GM23338 (cell line): Measurements from ENCODE around the gene RSU1. TPM values are rescaled to one million over a fixed set of nuclear protein-coding genes. Genes with fewer than 3 reads are reported as not detected.

ENCODE experiments used
- ATAC-seq: fragments of 200-7000 bp; cut with Tn5 transposase; 3 replicates; pipeline ENCODE4 v1.9.1; 2020
- DNase-seq: peaks from one replicate; pipeline ENCODE4 v3.0.0-alpha.2; 2015; ENCODE audit warnings: low spot score
- H2AFZ ChIP-seq: fragments of 200-600 bp; sonication (generic); 2 replicates; pipeline ENCODE4 v1.8.0; 2016; ENCODE audit warnings: antibody characterized with exemption, mild to moderate bottlenecking, moderate library complexity
- H3F3A ChIP-seq: fragments of 200-600 bp; sonication (generic); replicated peaks from 2 replicates; pipeline ENCODE4 v1.8.0; 2017; ENCODE audit warnings: antibody characterized with exemption, mixed run types, low read depth
- H3K27ac ChIP-seq: fragments of 200-600 bp; sonication (generic); 2 replicates; pipeline ENCODE4 v1.6.1; 2016; ENCODE audit warnings: low read depth
- H3K27me3 ChIP-seq: fragments of 200-600 bp; sonication (generic); 2 replicates; pipeline ENCODE4 v1.8.0; 2016; ENCODE audit warnings: mild to moderate bottlenecking, mixed run types, moderate library complexity; ENCODE audit not compliant: insufficient read depth
- H3K36me3 ChIP-seq: fragments of 200-600 bp; sonication (generic); 2 replicates; pipeline ENCODE4 v1.8.0; 2016; ENCODE audit warnings: mild to moderate bottlenecking; ENCODE audit not compliant: insufficient read depth
- H3K4me1 ChIP-seq: fragments of 200-600 bp; sonication (generic); 2 replicates; pipeline ENCODE4 v1.8.0; 2016; ENCODE audit warnings: mild to moderate bottlenecking, moderate library complexity; ENCODE audit not compliant: insufficient read depth
- H3K4me2 ChIP-seq: fragments of 200-600 bp; sonication (generic); 2 replicates; pipeline ENCODE4 v1.7.1; 2017; ENCODE audit warnings: mixed run types
- H3K4me3 ChIP-seq: fragments of 200-600 bp; sonication (generic); 2 replicates; pipeline ENCODE4 v1.6.1; 2016; ENCODE audit warnings: mixed run types
- H3K79me2 ChIP-seq: fragments of 200-600 bp; sonication (generic); replicated peaks from 2 replicates; pipeline ENCODE4 v1.8.0; 2017; ENCODE audit warnings: mild to moderate bottlenecking; ENCODE audit not compliant: insufficient read depth
- H3K9me2 ChIP-seq: fragments of 200-600 bp; sonication (generic); 2 replicates; pipeline ENCODE4 v1.8.0; 2017; ENCODE audit not compliant: insufficient read depth
- H4K20me1 ChIP-seq: fragments of 200-600 bp; sonication (generic); replicated peaks from 2 replicates; pipeline ENCODE4 v1.8.0; 2017; ENCODE audit warnings: mild to moderate bottlenecking; ENCODE audit not compliant: insufficient read depth
- H3K27ac Mint-ChIP-seq: 2 replicates; pipeline ENCODE4 v1.8.0; 2020; ENCODE audit warnings: inconsistent platforms, mild to moderate bottlenecking, moderate library complexity, mixed read lengths
- H3K27me3 Mint-ChIP-seq: 3 replicates; pipeline ENCODE4 v1.8.0; 2022; ENCODE audit warnings: low read depth, mild to moderate bottlenecking, moderate library complexity, mixed read lengths, inconsistent platforms; ENCODE audit not compliant: insufficient read depth, poor library complexity
- H3K36me3 Mint-ChIP-seq: 3 replicates; pipeline ENCODE4 v1.8.0; 2021; ENCODE audit warnings: low read depth, mild to moderate bottlenecking, inconsistent platforms, moderate library complexity, mixed read lengths
- H3K4me1 Mint-ChIP-seq: 3 replicates; pipeline ENCODE4 v1.8.0; 2020; ENCODE audit warnings: mild to moderate bottlenecking, inconsistent platforms, mixed read lengths
- H3K4me3 Mint-ChIP-seq: 3 replicates; pipeline ENCODE4 v1.8.0; 2021; ENCODE audit warnings: moderate library complexity, mild to moderate bottlenecking, inconsistent platforms, mixed read lengths
- H3K9me3 Mint-ChIP-seq: 3 replicates; pipeline ENCODE4 v1.8.0; 2020; ENCODE audit warnings: moderate library complexity, mild to moderate bottlenecking, inconsistent platforms, mixed read lengths
- JUNB ChIP-seq: IDR thresholded peaks from one replicate; pipeline ENCODE4 v1.6.1; 2016; ENCODE audit warnings: antibody characterized with exemption; ENCODE audit not compliant: unreplicated experiment
- NANOG ChIP-seq: IDR thresholded peaks from 2 replicates; pipeline ENCODE4 v1.6.1; 2016; ENCODE audit warnings: antibody characterized with exemption, borderline replicate concordance
- POLR2AphosphoS5 ChIP-seq: IDR thresholded peaks from 2 replicates; pipeline ENCODE4 v1.6.1; 2016; ENCODE audit warnings: antibody characterized with exemption, low read depth
- STAT1 ChIP-seq: IDR thresholded peaks from one replicate; pipeline ENCODE4 v1.6.1; 2016; ENCODE audit warnings: antibody characterized with exemption; ENCODE audit not compliant: unreplicated experiment
- ZNF114 ChIP-seq: fragments of 250-450 bp; sonication (Bioruptor Pico); IDR thresholded peaks from 2 replicates; pipeline ENCODE4 v1.5.0; 2020; ENCODE audit warnings: mild to moderate bottlenecking, moderate library complexity
- ZNF331 ChIP-seq: fragments of 250-450 bp; sonication (Bioruptor Pico); IDR thresholded peaks from 2 replicates; pipeline ENCODE4 v1.5.0; 2020; ENCODE audit warnings: low read depth, mild to moderate bottlenecking, moderate library complexity
- polyA plus RNA-seq: library from polyadenylated mRNA; unstranded; fragments of >200 nt; fragmentation: Nextera tagmentation; extraction: Ambion mirVana; gene quantifications from 2 replicates; pipeline ENCODE4 v1.2.1, GENCODE V29; 2016
- total RNA-seq: library from RNA; depleted of rRNA; stranded (reverse); fragments of >200 nt; shearing (Covaris generic); gene quantifications from 2 replicates; pipeline ENCODE4 v1.2.3, GENCODE V29; 2014
- TF ChIP-seq, protein P1 (sequence below): fragments of 250-450 bp; sonication (Bioruptor Pico); IDR thresholded peaks from 2 replicates; pipeline ENCODE4 v1.5.0; 2020; ENCODE audit warnings: mild to moderate bottlenecking, moderate library complexity
- TF ChIP-seq, protein P2 (sequence below): IDR thresholded peaks from 2 replicates; pipeline ENCODE4 v1.6.1; 2016; ENCODE audit warnings: antibody characterized with exemption

Gene RSU1
- total and polyA plus RNA-seq, 2 experiments from 2014 or later = 62.7 to 96.2 TPM

DNA sequence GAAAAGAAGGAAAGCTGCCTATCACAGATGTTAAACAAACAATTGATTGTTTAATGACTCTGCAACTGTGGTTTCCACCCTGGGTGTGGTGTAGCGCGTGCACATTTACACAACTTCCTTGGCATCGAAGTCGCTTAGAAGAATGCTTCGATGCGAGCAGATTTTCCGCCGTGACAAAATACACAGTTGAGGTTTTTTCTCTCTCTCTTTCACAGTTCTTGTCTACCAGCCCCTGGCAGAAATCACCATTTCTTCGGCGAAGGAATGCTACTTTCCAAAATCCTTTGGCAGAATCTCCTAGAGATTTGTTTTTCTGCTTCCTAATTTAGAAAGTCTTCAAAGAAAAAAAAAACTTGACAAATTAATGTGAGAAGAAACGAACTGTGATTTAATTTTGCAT lies 224.8 kb downstream of the RSU1 start (continued):
- TF ChIP-seq, protein P1, sequence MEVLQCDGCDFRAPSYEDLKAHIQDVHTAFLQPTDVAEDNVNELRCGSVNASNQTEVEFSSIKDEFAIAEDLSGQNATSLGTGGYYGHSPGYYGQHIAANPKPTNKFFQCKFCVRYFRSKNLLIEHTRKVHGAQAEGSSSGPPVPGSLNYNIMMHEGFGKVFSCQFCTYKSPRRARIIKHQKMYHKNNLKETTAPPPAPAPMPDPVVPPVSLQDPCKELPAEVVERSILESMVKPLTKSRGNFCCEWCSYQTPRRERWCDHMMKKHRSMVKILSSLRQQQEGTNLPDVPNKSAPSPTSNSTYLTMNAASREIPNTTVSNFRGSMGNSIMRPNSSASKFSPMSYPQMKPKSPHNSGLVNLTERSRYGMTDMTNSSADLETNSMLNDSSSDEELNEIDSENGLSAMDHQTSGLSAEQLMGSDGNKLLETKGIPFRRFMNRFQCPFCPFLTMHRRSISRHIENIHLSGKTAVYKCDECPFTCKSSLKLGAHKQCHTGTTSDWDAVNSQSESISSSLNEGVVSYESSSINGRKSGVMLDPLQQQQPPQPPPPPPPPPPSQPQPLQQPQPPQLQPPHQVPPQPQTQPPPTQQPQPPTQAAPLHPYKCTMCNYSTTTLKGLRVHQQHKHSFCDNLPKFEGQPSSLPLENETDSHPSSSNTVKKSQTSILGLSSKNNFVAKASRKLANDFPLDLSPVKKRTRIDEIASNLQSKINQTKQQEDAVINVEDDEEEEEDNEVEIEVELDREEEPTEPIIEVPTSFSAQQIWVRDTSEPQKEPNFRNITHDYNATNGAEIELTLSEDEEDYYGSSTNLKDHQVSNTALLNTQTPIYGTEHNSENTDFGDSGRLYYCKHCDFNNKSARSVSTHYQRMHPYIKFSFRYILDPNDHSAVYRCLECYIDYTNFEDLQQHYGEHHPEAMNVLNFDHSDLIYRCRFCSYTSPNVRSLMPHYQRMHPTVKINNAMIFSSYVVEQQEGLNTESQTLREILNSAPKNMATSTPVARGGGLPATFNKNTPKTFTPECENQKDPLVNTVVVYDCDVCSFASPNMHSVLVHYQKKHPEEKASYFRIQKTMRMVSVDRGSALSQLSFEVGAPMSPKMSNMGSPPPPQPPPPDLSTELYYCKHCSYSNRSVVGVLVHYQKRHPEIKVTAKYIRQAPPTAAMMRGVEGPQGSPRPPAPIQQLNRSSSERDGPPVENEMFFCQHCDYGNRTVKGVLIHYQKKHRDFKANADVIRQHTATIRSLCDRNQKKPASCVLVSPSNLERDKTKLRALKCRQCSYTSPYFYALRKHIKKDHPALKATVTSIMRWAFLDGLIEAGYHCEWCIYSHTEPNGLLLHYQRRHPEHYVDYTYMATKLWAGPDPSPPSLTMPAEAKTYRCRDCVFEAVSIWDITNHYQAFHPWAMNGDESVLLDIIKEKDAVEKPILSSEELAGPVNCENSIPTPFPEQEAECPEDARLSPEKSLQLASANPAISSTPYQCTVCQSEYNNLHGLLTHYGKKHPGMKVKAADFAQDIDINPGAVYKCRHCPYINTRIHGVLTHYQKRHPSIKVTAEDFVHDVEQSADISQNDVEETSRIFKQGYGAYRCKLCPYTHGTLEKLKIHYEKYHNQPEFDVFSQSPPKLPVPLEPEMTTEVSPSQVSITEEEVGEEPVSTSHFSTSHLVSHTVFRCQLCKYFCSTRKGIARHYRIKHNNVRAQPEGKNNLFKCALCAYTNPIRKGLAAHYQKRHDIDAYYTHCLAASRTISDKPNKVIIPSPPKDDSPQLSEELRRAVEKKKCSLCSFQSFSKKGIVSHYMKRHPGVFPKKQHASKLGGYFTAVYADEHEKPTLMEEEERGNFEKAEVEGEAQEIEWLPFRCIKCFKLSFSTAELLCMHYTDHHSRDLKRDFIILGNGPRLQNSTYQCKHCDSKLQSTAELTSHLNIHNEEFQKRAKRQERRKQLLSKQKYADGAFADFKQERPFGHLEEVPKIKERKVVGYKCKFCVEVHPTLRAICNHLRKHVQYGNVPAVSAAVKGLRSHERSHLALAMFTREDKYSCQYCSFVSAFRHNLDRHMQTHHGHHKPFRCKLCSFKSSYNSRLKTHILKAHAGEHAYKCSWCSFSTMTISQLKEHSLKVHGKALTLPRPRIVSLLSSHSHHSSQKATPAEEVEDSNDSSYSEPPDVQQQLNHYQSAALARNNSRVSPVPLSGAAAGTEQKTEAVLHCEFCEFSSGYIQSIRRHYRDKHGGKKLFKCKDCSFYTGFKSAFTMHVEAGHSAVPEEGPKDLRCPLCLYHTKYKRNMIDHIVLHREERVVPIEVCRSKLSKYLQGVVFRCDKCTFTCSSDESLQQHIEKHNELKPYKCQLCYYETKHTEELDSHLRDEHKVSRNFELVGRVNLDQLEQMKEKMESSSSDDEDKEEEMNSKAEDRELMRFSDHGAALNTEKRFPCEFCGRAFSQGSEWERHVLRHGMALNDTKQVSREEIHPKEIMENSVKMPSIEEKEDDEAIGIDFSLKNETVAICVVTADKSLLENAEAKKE (CRISPR knock-in tag) = no peak

DNA sequence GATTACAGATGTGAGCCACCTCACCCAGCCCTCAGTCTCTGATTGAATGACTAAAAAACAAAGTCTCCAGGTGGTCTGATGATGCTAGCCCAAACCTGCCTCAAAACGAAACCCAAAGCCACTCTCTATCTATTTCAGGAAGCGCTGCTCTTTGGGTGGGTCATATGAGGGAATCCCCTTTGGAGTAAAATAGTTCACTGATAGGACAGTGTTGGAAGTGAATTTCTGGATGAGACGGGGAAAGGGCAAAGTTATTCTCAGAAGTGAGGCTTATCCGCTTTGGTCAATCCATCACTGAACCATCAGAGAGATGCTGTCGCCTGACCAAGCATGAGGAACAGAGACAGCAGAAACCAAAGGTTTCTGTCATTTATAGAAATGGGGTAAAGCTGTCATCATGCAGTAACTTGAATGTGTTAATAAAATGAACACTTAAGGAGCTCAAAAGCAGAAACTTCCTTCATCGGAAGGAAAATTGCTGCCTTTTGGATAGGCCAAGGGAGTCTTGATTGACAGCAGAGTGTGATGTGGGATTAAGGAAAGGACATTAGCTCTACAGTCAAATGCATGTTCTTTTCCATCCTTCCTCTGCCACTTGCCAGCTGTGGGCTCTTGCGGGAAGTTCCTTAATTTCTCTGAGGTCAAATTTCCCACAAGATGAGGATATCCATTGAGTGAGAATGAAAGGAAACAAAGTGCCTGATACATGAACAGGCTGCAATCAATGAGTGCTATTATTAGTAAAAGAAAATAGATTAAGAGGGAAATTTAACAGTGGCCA lies 230.7 kb downstream of the RSU1 start:
- Histone ChIP-seq H3K4me2 (no peak overlapping the region), H3K27ac (no peak overlapping the region), H3K4me3 (no peak overlapping the region), H3K9me2 (no peaks in the 10 kb centered on the region), H3K36me3 (no peaks in the 10 kb centered on the region), H2AFZ (no peak overlapping the region), H3K27me3 (no peaks in the 10 kb centered on the region), H4K20me1 (no peaks in the 10 kb centered on the region), H3K79me2 (no peaks in the 10 kb centered on the region), H3K4me1 (peaks cover 9% of the 10 kb centered on the region), H3F3A (no peaks in the 10 kb centered on the region)
- H3K27me3 Mint-ChIP-seq = peaks cover 5% of the 10 kb centered on the region
- no peak for DNase-seq
- H3K4me3 Mint-ChIP-seq = no peak overlapping the region
- H3K36me3 Mint-ChIP-seq = no peaks in the 10 kb centered on the region
- no peak overlapping the region for H3K27ac Mint-ChIP-seq
- no peak for ATAC-seq
- H3K4me1 Mint-ChIP-seq = peaks cover 2% of the 10 kb centered on the region; the same call in 2 of the 3 replicates
- H3K9me3 Mint-ChIP-seq = no peaks in the 10 kb centered on the region
- TF ChIP-seq ZNF331 (CRISPR knock-in tag) (no peak), POLR2AphosphoS5 (no peak), NANOG (no peak), ZNF114 (CRISPR knock-in tag) (no peak), STAT1 (no peak), JUNB (no peak)
- TF ChIP-seq, protein P2, sequence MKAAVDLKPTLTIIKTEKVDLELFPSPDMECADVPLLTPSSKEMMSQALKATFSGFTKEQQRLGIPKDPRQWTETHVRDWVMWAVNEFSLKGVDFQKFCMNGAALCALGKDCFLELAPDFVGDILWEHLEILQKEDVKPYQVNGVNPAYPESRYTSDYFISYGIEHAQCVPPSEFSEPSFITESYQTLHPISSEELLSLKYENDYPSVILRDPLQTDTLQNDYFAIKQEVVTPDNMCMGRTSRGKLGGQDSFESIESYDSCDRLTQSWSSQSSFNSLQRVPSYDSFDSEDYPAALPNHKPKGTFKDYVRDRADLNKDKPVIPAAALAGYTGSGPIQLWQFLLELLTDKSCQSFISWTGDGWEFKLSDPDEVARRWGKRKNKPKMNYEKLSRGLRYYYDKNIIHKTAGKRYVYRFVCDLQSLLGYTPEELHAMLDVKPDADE = no peak
- TF ChIP-seq, protein P1 (CRISPR knock-in tag) = no peak
